HUES48 (cell line): ENCODE results near the gene SF3A2.
A peak's percentile ranks its signal among the peaks of the same experiment; 100 is the strongest.

Source experiments
- H3K27ac ChIP-seq: one replicate; pipeline ENCODE4 v1.7.0; 2013; ENCODE audit warnings: low read depth, low read length, inconsistent platforms
- H3K27me3 ChIP-seq: 2 replicates; pipeline ENCODE4 v1.6.1; 2013; ENCODE audit warnings: mild to moderate bottlenecking, low read length; ENCODE audit not compliant: control insufficient read depth, insufficient read depth
- H3K36me3 ChIP-seq: 2 replicates; pipeline ENCODE4 v1.6.1; 2013; ENCODE audit warnings: low read length; ENCODE audit not compliant: control insufficient read depth, insufficient read depth
- H3K4me1 ChIP-seq: 2 replicates; pipeline ENCODE4 v1.6.1; 2013; ENCODE audit warnings: mild to moderate bottlenecking, low read length; ENCODE audit not compliant: control insufficient read depth, insufficient read depth
- H3K4me3 ChIP-seq: 2 replicates; pipeline ENCODE4 v1.5.1; 2013; ENCODE audit warnings: mild to moderate bottlenecking, low read depth, low read length
- H3K9ac ChIP-seq: 2 replicates; pipeline ENCODE4 v1.6.1; 2013; ENCODE audit warnings: mild to moderate bottlenecking, low read depth, low read length, moderate library complexity
- H3K9me3 ChIP-seq: 2 replicates; pipeline ENCODE4 v1.6.1; 2013; ENCODE audit warnings: low read length; ENCODE audit not compliant: control insufficient read depth, insufficient read depth

Gene SF3A2

DNA sequence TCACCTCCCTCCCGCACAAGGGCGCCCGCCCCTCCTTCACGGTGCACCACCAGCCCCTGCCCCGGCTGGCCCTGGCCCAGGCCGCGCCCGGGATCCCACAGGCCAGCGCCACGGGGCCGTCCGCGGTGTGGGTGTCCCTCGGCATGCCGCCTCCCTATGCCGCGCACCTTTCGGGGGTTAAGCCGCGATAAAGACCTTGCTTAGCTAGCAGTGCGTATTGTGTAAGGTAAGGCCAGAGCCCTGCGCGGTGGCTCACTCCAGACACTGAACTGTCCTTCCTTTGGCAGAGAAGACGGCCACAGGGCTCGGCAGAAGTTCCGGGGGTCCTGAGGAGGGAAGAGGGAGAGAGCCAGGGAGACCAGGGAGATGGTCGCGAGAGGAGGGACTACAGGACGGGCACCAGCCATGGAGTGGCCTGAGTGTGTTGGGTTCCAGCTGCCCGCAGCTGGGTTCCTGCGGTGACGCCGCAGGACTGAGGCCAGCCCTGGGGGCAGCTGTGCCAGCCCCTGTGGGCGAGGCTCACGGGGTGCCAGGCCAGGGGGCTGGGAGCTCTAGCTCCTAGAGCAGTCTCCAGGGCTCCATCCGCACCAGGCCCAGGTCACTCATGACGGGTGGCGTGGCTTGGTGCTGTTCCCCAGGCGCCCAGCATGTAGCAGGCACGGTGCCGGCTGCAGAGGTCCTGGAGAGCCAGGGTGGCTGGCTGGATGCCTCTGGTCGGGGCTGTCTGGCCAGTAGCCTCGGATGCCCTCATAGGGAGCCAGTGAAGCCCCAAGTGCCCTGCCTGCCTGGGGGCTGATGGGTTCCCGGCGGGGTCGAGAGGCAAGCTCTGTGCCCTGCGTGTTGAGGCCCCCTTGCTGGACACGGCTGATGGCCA lies 8.2 kb upstream of the SF3A2 start:
- Histone ChIP-seq H3K36me3 (peaks cover 69% of the 10 kb centered on the region), H3K4me1 (no peaks in the 10 kb centered on the region), H3K27me3 (no peaks in the 10 kb centered on the region), H3K4me3 (no peak overlapping the region), H3K27ac (no peak overlapping the region), H3K9me3 (no peaks in the 10 kb centered on the region), H3K9ac (no peak overlapping the region)

GRCh38 chr19:2229103-2230032 lies 7.3 kb upstream of the SF3A2 start:
- H3K4me3 ChIP-seq = no peak overlapping the region
- peaks cover 70% of the 10 kb centered on the region for H3K36me3 ChIP-seq
- H3K27ac ChIP-seq = no peak overlapping the region
- H3K9ac ChIP-seq = no peak overlapping the region
- no peaks in the 10 kb centered on the region for H3K4me1 ChIP-seq
- no peaks in the 10 kb centered on the region for H3K9me3 ChIP-seq
- H3K27me3 ChIP-seq = no peaks in the 10 kb centered on the region

- H3K9ac ChIP-seq = no peak overlapping the region
- peaks cover 66% of the 10 kb centered on the region for H3K36me3 ChIP-seq
- no peaks in the 10 kb centered on the region for H3K27me3 ChIP-seq
- no peaks in the 10 kb centered on the region for H3K9me3 ChIP-seq
- H3K27ac ChIP-seq = no peak overlapping the region
- peaks cover 3% of the 10 kb centered on the region; the same call in 1 of the 2 replicates for H3K4me1 ChIP-seq
- no peak overlapping the region for H3K4me3 ChIP-seq
Measured at GRCh38 chr19:2230033-2230531, 6.5 kb upstream of the SF3A2 start.

DNA sequence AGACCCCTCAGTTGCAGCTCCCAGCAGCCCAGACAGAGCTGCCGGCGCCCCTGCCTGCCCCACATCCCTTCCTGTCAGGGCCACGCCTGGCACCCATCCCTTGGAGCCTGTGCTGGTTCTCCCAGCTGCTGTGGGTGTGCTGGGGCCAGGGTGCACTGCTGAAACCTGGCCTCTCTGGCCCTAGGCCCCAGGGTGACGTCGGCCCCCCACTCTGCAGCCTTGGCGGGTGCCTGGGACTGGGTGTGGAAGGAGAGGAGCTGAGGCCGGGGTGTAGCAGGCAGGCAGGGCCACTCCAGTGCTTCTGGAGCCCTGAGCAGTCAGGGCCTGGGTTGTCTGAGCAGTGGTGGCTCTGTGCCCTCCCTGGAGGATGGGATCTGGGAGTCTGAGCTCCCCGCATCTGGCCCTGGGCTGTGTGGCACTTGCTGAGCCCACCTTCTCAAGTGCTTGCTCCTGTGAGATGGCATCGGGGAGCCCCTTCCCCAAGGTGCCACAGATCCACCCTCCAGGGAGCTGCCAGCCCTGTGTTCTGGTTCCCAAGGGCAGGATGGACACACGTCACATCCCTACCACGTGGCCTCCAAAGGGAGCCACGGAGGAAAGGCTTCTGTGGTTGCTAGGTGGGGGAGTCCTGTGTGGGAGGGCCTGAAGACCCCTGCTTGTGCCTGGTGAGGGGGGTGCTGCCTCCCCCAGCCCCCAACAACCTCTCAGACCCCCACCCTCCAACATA lies 5.7 kb upstream of the SF3A2 start:
- peaks cover 57% of the 10 kb centered on the region for H3K36me3 ChIP-seq
- peaks cover 4% of the 10 kb centered on the region; the same call in 1 of the 2 replicates for H3K4me1 ChIP-seq
- no peak overlapping the region for H3K9ac ChIP-seq
- H3K9me3 ChIP-seq = no peaks in the 10 kb centered on the region
- no peak overlapping the region for H3K4me3 ChIP-seq
- H3K27me3 ChIP-seq = no peaks in the 10 kb centered on the region
- H3K27ac ChIP-seq = no peak overlapping the region

DNA sequence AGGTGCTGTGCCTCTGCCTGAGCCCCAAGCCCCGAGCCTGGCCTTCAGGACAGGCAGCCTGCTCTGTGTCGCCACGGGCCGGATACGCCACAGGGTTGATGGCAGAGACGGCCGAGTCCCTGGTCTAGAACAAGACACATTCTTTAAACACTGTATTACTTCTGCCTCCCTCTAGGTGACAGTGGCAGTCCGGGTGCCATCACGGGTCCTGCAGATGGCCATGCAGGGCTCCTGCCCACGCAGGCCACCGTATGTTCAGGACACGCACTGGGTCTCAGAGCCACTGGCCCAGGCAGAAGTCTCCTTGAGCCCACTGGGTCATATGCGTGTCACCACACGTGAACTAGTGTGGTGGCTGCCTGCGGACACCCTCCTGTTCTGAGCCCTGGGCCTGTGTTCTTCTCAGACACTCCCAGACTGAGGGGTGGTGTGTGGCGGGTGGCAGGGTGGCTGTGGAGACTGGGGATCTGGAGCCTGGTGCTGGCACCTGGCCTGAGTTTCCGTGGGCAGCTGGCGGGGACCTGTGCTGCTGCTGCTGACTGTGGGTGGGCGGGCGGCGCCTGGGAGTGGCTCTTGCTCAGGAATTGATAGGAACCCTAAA lies 4.9 kb upstream of the SF3A2 start:
- Histone ChIP-seq H3K4me1 (peaks cover 4% of the 10 kb centered on the region; the same call in 1 of the 2 replicates), H3K27me3 (no peaks in the 10 kb centered on the region), H3K9ac (no peak overlapping the region), H3K27ac (peak overlapping the region; percentile 1), H3K36me3 (peaks cover 49% of the 10 kb centered on the region), H3K9me3 (no peaks in the 10 kb centered on the region), H3K4me3 (no peak overlapping the region)

DNA sequence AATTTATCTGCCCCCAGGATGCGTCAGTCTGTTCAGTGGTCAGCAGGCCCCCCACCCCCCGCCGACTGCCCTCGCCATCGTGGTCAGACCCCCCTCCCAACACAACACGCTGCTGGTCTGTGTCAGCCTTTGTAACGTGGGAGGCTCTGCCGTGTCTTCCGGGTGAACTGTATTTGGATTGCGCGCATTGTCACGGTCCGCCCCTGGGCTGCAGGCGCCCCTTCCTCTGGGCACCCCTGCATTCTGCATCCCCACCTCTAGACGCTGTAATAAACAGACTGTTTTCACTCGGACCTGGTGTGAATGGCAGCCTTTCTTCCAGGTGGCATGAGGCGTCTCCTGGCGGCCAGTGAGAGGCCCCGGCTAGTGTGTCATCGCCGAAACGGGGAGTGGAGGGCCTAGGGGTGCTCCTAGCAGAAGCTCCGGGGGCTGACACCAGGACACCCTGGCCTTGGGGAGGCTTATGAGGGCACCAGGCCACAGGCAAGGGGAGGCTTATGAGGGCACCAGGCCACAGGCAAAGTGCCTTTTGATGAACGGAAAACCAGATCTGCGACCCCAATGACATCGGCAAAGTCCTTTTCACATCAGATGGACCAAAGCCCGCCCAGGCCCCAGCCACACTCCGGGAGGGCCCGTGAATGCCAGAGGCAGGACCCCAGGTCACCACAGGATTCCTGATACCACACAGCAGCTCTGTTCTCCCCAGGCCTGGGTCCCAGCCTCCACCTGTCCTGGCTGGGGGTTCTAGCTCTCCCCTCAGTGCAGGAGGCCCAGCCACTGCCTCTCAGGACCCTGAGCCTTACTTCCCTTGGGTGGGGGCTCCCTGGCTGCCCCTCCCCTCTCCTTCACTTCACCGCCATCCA lies 4.1 kb upstream of the SF3A2 start:
- Histone ChIP-seq H3K36me3 (peaks cover 47% of the 10 kb centered on the region), H3K27ac (peak overlapping the region; percentile 18), H3K9me3 (no peaks in the 10 kb centered on the region)

DNA sequence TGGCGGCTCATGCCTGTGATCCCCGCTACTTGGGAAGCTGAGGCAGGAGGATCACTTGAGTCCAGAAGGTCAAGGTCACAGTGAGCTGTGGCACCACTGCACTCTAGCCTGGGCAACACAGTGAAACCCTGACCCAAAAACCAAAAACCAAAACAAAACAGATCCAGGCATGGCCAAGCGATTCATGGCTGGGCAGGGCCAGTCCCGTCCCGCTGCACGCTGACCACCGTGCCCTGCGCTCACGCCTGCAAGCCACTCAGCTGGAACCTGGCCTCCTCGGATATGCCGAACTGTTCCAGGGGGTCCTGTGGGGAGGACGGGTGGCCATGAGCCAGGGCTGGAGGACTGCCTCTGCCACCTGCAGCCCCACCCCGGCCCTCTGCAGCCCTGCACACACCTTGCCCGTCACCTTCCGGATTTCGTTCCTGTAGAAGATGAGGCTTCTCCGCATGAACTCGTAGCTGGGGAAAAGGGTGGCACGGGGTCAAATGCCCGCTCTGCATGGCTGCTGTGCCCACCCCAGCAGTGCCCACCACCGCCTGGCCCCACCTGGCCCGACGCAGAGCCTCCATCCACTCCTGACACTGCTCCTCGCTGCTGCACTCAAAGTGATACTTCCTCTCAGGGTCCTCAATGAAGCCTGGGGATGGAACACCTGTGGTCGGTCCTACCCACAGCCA lies 2.9 kb upstream of the SF3A2 start:
- Histone ChIP-seq H3K27ac (no peak overlapping the region), H3K9ac (no peak overlapping the region), H3K27me3 (no peaks in the 10 kb centered on the region), H3K9me3 (no peaks in the 10 kb centered on the region), H3K36me3 (peaks cover 44% of the 10 kb centered on the region), H3K4me3 (no peak overlapping the region), H3K4me1 (peaks cover 15% of the 10 kb centered on the region)

More for the DNA sequence above, 4.1 kb upstream of the SF3A2 start:
- Histone ChIP-seq H3K4me3 (no peak overlapping the region), H3K27me3 (no peaks in the 10 kb centered on the region), H3K9ac (no peak overlapping the region), H3K4me1 (peaks cover 6% of the 10 kb centered on the region)

DNA sequence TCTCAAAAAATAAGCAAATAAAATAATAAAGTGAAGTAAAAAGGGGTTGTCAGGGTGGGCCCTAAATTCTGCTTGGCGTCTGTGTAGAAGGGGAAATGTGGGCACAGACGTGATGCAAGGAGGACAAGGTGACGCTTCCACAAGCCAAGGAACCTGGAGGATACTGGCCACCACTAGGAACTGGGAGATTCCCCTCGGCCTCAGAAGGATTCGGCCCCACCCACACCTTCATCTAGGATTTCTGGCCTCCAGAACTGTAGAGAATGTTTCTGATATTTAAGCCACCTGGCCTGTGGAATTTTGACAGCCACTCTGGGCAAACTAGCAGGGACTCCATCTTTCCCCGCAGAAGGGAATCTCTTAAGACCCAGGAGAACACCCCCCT lies 1.6 kb upstream of the SF3A2 start:
- Histone ChIP-seq H3K36me3 (peaks cover 34% of the 10 kb centered on the region), H3K4me1 (peaks cover 23% of the 10 kb centered on the region), H3K4me3 (peak overlapping the region; percentile 94), H3K9me3 (no peaks in the 10 kb centered on the region), H3K27me3 (no peaks in the 10 kb centered on the region), H3K27ac (no peak overlapping the region), H3K9ac (peak overlapping the region; percentile 70)

DNA sequence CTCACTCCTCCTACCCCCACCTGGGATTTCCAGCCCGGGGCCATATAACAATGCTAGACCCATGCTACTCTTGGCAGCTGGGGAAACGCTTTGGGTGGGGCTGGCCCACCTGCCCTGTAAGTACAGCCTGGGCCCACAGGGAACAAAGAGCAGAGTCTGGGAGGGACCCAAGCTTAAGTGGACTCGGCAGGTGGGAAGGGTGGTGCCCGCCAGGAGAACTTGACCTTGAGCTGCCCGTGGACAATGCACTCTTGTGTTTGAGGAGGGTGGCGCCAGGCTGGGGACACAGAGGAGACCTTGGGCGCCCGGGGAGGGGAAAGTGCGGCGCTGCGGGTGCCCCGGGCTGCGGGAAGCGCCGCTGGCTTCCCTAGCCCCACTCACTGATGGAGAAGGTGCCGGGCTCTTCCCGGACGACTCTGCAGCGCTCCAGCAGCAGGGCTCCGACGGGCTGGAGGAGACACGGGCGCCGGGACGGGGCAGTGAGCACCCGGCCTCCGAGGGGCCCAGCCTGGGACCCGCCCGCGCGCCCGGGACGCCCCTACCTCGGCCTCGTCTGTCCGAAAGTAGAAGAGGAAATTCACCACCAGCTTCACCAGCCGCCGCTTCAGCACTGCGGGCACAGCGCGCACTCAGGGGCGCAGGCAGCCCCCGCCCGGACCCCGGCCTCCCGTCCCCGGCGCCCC lies 1.1 kb upstream of the SF3A2 start:
- H3K9me3 ChIP-seq = no peaks in the 10 kb centered on the region
- H3K36me3 ChIP-seq = peaks cover 28% of the 10 kb centered on the region
- no peaks in the 10 kb centered on the region for H3K27me3 ChIP-seq
- H3K4me1 ChIP-seq = peaks cover 29% of the 10 kb centered on the region
- peak overlapping the region; percentile 70 for H3K9ac ChIP-seq
- peak overlapping the region; percentile 94 for H3K4me3 ChIP-seq
- peak overlapping the region; percentile 98 for H3K27ac ChIP-seq
